Measurements from ENCODE around the gene SLC8A1.

SLC8A1 gene

DNA sequence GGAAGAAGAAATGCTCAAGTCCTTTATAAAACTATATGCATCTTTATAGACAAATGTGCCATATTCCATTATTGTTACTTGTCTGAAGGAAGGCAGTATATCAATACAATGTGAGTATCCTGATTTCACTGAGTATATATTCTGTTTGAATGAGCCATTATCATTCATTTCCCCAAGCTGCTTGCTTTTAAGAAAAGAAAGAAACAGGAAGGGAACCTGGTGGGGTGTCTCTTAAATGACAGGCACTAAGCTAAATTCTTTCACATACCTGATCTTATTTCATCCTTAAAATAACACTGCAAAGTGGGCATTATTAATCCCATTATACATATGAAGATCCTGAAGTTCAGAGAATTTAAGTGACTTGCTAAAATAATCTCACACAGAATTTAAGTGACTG lies 307.9 kb downstream of the SLC8A1 start:
- TF ChIP-seq POLR2A (IDR thresholded peaks at IDR 0.05; ENCODE audit: low read length) (no peak), GATA1 (IDR thresholded peaks at IDR 0.05; ENCODE audit: low read depth, low read length) (no peak)
- no peak for DNase-seq

DNA sequence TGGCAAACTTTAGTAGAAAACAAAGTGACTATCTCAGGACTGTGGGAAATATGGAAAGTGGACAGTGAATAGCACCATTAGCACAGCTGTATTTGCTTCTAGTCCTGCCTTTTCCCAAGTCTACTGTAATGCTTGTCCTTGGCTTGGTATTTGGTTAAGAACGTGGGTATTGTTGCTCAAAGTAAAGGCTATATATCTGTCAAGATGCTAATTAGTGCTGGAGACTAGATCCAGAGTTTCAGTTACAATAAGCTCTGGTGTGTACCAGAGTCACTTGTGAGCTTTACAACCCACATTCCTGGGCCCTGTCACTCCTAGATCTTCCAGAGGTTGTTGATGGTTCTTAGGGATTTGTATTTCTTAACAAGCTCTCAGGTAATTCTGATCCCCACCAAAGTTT lies 313.6 kb downstream of the SLC8A1 start:
- no peak for DNase-seq
- TF ChIP-seq GATA1 (IDR thresholded peaks at IDR 0.05; ENCODE audit: low read depth, low read length): no peak
- no peak for TF ChIP-seq POLR2A (IDR thresholded peaks at IDR 0.05; ENCODE audit: low read length)

DNA sequence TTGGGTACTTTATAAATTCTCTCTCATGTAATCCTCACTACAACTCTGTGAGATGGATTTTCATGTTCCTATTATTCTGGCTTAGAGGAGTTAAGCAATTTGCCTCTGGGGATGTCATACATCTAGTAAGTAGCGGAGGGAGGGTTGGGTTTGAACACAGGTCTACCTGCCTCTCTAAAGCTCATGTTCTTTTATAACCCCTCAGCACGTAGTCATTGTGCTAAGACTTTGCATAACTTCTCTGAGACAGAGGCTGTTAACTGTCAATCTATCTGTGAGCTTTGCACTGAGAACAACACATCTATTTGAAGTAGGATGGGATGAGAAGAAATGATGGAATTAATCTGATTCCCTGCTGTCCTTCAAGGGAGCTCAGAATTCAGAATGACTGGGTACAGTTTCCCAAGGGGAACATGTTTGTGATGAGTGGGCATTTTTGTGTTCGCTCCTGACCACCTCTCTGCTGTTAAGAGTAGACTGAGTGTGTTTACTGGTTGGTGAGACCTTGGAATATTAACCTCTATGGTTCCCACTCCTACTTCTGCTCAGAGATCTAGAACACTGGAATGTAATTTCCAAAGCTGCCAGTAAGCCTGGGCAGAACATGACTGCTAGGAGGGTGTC lies 320.7 kb downstream of the SLC8A1 start:
- no peak for DNase-seq
- no peak for TF ChIP-seq POLR2A (IDR thresholded peaks at IDR 0.05; ENCODE audit: low read length)
- TF ChIP-seq GATA1 (IDR thresholded peaks at IDR 0.05; ENCODE audit: low read depth, low read length): no peak

DNA sequence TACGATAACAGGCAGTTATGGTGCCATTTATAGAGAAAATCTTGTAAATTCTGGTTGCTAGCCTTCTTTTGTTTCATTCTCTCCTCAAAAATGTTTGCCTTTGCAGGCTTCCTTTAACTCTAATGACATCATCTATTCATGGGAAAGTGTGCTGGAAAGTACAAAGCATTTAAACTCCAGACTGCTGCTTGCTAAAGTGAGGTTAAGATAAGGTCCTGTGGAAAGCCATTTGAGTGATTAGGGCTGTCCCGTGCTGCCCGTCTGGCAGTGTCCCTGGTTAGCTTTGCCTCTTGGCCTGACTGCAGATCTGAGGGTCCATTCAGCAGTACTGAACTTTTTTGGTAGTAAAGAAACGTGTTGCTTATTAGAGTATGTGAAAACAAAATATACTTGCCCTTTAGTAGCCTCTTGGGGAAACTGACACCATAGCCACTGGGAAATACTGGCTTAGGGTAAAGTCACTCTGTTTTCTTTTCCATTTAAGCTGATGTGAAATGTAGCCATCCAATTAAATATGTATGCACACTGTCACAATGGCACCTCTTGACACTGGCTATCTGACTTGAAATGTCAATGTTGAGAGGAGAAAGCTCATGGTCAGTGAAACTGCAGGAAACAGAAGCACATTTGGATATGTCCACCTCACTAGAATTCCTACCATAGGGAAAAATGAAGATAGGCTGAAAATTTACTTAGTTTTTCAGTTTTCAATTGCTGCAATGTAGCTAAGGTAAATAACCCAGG lies 321.5 kb downstream of the SLC8A1 start:
- DNase-seq: no peak

DNA sequence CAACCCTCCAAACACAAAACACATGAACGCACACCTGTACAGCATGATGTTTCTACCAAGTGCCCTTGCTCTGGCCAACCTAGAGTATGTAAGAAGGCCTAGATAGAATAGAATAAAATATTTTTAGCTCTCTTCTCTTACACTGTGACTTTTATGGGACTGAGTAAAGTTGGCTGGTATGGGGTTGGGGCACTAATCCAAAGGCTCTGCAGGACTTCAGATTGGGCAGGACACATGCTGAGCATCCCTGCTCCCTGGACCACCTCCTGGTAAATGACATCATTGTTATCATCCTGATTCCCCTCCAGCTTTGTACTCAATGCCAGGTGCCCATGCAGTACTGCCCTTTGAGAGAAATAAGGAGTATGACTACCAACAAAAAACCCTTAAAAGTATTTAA lies 322.2 kb downstream of the SLC8A1 start:
- no peak for TF ChIP-seq POLR2A (IDR thresholded peaks at IDR 0.05; ENCODE audit: low read length)
- TF ChIP-seq GATA1 (IDR thresholded peaks at IDR 0.05; ENCODE audit: low read depth, low read length): no peak
- DNase-seq: no peak

More for the DNA sequence above, 321.5 kb downstream of the SLC8A1 start:
- TF ChIP-seq GATA1 (IDR thresholded peaks at IDR 0.05; ENCODE audit: low read depth, low read length) (no peak), POLR2A (IDR thresholded peaks at IDR 0.05; ENCODE audit: low read length) (no peak)

DNA sequence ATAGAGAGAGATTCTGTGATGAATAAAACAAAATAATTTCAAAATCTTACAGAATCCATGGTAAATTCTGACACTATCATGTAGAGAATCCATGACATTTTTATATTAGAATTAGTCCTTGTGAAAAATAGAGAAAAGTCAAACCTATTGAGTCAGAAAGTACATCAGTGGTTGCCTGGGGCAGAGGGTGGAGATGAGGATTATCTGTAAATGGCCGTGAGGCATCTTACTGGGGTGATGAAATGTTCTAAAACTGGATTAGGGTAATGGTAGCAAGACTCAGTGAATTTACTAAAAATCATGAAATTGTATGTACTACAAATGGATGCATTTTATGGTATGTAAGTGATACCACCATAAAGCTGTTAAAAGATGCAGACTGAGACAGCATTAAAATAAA lies 323.1 kb downstream of the SLC8A1 start:
- no peak for DNase-seq
- TF ChIP-seq POLR2A (IDR thresholded peaks at IDR 0.05; ENCODE audit: low read length): no peak
- no peak for TF ChIP-seq GATA1 (IDR thresholded peaks at IDR 0.05; ENCODE audit: low read depth, low read length)

DNA sequence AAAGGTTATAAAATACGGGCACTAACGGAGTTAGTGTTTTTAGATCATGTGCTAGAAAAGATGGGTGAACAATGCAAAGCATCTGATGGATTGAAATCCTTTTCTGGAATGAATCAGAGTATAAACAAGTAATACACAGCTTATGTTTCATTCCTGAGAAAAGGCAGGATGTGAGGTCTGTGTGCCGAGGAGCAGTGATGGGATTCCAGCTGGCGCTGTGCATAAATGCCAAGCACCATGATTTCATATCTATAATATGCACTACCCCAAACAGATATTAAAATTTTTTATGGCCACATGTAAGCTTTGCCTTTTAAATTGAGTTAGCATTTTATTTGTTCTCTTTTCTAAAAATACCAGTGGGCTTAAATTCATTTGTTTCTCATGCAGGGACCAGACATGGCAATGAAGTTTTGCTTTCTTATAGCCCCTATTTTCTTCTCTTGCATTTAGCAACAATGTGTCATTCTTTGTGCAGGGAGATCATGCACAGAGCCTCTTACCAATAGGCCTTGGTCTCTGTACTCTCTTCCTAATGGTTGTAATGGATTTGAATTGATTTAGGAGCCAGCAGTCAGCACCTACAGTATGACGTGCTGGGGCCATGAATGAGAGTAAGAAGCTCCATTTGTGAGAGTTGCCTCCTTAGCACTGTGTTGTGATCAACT lies 323.9 kb downstream of the SLC8A1 start:
- no peak for TF ChIP-seq GATA1 (IDR thresholded peaks at IDR 0.05; ENCODE audit: low read depth, low read length)
- TF ChIP-seq POLR2A (IDR thresholded peaks at IDR 0.05; ENCODE audit: low read length): no peak

DNA sequence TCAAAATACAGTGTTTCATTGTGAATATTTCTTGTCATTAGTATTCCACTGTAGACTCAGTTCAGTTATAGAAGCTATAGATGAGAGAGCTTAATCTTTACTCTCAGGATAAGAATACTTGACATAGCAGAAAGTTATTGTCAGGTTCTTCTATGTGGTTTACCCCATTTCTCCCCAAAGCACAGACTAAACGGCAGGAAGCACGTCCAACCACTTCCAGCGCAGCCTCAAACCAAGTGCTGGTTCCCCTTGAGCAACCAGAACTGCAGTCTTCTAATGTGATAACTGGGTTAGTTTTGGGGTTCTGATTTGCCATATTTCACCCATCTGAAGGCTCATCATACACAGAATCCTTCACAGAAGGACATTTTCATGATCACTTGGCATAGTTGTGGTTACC lies 324.7 kb downstream of the SLC8A1 start:
- TF ChIP-seq POLR2A (IDR thresholded peaks at IDR 0.05; ENCODE audit: low read length) (no peak), GATA1 (IDR thresholded peaks at IDR 0.05; ENCODE audit: low read depth, low read length) (no peak)
- no peak for DNase-seq

More for the DNA sequence above, 323.9 kb downstream of the SLC8A1 start:
- DNase-seq: no peak

DNA sequence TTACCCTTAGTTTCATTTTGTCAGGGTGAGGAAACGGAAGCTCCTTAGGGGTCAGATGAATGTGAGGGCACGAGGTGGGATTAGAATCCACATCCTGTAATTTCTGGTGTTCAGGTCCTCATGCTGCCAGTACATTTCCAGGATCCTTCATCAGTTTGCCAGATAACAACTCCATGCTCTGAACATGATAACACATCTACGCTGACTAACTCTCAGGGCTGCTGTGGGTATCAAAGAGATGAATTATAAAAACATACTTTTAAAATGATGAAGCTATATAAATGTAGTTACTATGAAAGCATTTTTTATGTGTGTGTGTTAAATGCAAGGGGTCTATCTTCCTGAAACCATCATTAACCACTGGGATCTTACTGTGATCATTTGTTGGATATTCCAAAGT lies 325.9 kb downstream of the SLC8A1 start:
- TF ChIP-seq POLR2A (IDR thresholded peaks at IDR 0.05; ENCODE audit: low read length) (no peak), GATA1 (IDR thresholded peaks at IDR 0.05; ENCODE audit: low read depth, low read length) (no peak)
- no peak for DNase-seq

DNA sequence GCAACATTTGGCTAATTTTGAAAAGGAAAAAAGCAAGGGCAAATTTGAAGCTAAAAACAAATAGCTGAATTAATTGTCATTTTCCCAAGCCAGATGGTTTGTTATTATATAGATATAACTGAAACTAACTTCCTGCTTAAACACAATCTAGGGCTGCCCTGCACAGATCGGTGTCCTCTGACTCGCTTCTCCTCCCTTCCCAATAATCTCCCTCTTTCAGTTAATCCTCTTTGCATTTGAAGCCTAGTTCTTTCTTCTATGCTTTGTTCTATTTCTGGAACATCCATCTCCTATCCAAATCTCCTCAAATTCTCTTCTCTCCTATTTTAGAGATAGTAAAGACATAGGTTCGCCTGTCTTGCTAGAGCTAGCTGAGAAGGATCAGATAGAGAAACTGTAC lies 328.1 kb downstream of the SLC8A1 start:
- no peak for DNase-seq
- TF ChIP-seq GATA1 (IDR thresholded peaks at IDR 0.05; ENCODE audit: low read depth, low read length) (no peak), POLR2A (IDR thresholded peaks at IDR 0.05; ENCODE audit: low read length) (no peak)

DNA sequence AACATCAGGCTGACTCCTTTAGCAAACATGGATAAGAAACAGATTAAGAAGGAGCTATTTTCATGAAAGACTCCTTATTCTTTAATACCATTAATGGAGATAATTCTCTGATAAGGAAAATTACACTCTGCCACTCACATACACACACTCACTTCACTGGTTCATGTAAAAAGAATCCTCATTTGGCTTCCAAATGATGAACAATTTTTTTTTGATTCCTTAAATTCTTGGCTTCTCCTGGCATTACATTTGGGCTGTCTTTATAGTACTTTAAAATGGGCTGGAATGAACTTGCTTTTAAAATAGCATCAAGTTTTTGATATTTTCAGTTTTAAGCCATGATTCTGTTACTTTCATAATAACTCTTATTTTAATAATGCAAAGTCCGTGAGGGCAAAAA lies 328.6 kb downstream of the SLC8A1 start:
- no peak for TF ChIP-seq POLR2A (IDR thresholded peaks at IDR 0.05; ENCODE audit: low read length)
- TF ChIP-seq GATA1 (IDR thresholded peaks at IDR 0.05; ENCODE audit: low read depth, low read length): no peak
- no peak for DNase-seq

DNA sequence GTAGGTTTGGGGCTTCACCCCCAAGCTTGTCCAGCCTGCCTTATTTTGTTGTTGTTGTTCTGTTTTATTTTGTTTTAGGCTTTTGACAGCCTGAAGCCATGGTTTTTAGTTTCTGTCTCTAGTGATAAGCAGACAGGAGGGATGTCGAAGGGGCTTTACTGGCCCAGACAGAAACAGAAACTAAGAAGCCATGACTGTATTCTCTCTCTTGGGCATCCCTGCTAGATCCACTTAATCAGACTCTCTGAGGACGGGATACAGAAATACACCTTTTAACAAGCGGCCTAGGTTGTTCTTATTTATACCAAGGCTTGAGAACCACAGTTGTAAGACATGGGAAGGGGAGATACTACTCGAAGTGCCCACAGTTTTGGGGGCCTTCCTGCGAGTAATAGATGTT lies 330.9 kb downstream of the SLC8A1 start:
- DNase-seq: no peak
- TF ChIP-seq GATA1 (IDR thresholded peaks at IDR 0.05; ENCODE audit: low read depth, low read length) (no peak), POLR2A (IDR thresholded peaks at IDR 0.05; ENCODE audit: low read length) (no peak)

DNA sequence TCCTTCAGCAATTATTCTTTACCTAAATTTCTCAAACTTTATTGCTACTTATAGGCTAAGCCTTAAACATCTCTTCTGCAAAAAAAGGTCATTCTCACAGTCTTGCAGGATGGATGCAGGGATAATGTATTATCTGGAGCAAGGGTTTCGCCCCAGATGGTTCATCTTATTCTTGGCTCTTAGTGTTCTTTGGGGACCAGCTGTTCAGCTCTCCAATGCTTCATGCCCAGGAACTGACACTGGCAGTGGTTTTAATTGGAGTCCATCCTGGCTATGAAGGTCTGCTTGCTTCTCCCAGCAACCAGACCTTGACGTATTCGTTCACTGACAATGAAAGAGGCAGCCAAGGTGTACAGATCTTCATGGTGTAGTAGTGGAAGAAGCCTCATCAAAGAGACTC lies 331.9 kb downstream of the SLC8A1 start:
- DNase-seq: no peak
- TF ChIP-seq POLR2A (IDR thresholded peaks at IDR 0.05; ENCODE audit: low read length) (no peak), GATA1 (IDR thresholded peaks at IDR 0.05; ENCODE audit: low read depth, low read length) (no peak)

DNA sequence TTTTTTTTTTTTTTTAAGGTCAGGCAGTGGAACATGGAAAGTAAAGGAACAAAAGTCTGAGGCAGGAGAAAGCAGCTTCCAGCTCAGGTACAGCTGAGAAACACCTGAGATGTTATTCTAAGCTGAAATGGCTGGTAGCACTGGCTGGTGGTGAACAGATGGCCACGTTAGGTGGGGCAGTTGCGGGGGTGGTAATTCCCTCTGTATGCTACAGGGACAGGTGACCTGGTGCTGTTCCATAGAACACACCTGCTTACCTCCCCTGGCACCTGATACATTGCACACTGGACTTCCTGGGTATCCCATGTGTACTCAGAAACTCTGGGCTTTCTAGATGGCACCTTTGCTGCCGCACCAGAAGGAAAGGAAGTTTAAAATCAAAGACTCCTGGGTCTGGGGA lies 333.3 kb downstream of the SLC8A1 start:
- TF ChIP-seq GATA1 (IDR thresholded peaks at IDR 0.05; ENCODE audit: low read depth, low read length): no peak
- no peak for TF ChIP-seq POLR2A (IDR thresholded peaks at IDR 0.05; ENCODE audit: low read length)
- no peak for DNase-seq

DNA sequence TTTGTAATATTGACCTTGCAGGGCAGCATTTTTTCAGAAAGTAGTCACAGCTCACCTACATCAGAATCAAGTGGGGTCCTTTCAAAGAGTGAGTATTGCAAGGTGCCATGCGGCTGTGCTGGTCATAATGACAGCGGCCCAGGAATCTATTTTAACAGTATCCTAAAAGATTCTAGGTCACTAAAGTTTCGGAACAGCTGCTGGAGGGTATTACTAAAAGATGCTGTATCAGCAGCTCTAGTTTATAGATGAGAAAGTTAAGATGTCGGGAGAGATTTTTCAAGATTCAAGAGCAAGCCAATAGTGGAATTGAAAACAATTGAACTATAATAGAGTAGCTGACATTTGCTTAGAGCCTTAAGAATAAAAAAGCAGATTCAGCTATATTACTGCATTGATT lies 336.0 kb downstream of the SLC8A1 start:
- no peak for TF ChIP-seq GATA1 (IDR thresholded peaks at IDR 0.05; ENCODE audit: low read depth, low read length)
- TF ChIP-seq POLR2A (IDR thresholded peaks at IDR 0.05; ENCODE audit: low read length): no peak
- no peak for DNase-seq

All from erythroblast (primary cell).